ENCODE results near the gene PACSIN3. TPM values are rescaled to one million over a fixed set of nuclear protein-coding genes. Genes with fewer than 3 reads are reported as not detected.
A peak's percentile ranks its signal among the peaks of the same experiment; 100 is the strongest.

Gene PACSIN3
- total RNA-seq, 4 donors from 2014 or later: 129 to 369 (median 205) TPM

DNA sequence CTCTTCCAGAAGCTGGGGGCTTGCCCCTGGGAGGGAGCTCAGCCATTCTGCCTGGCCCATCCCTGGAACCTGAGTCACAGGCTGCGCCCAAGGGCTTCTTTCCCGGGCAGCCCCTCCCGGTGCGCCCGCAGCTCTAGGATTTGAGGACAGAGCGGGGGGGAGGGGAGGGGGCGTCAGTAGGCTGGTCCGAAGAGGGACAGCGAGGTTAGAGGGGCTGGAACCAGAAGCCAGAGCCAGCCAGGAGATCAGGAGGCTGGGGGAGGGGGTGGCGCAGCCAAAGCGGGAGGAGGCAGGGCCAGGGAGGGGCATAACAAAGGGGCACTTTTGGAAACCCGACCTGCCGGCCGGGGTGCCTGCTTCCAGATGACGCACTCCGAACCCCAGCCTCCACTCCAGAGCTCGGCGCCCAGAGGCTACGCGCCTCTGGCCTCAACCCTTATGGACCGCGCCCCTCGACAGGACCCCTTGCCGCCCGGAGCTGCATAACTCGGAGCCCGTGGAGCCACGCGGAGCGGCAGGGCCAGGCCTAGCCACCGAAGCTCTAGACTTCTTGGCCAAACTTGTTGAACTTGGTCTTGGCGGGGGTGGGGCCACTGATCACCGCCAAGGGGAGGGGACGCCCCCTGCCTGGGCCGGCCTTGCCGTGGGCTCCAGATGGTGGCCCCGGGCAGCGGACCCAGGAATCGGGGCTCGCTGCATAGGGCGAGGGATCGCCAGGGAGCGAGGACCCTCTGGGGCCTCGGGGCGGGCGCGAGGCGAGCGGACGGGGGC, 744 bp downstream of the PACSIN3 start:
- H3K4me3 ChIP-seq: peak overlapping the region; percentile 68 to 91 (median 84)
- peak overlapping the region; percentile 97 to 99 (median 98) for H3K27ac ChIP-seq
- DNase-seq (peak; percentile 73 to 87), ATAC-seq (peak; percentile 8 to 24)
- intact Hi-C loops (cut with DNase I; ENCODE audit: low total_unique reads) (loop anchor here (2.0 to 10.0 kb wide), 5 partner anchors 63 to 821 kb away; partner anchors contain the start of genes ACP2, CELF1, FNBP4 and RAPSN), in situ Hi-C loops (cut with MboI; ENCODE audit: low sequenced_read_pairs in 4 of 4) (loop anchor here in 1 of 4 donors (10.0 kb wide), 1 partner anchor 169 kb away; the partner anchor contains the start of gene MYBPC3)
- peaks cover 53 to 70% of the 10 kb centered on the region in 2 donors for H3K4me1 ChIP-seq
- no peaks in the 10 kb centered on the region for H3K27me3 ChIP-seq
- H3K9me3 ChIP-seq: no peaks in the 10 kb centered on the region
- no peaks in the 10 kb centered on the region for H3K36me3 ChIP-seq
- peak; percentile 60 to 80 for TF ChIP-seq POLR2A (IDR thresholded peaks at IDR 0.05)
- TF ChIP-seq, protein P1, sequence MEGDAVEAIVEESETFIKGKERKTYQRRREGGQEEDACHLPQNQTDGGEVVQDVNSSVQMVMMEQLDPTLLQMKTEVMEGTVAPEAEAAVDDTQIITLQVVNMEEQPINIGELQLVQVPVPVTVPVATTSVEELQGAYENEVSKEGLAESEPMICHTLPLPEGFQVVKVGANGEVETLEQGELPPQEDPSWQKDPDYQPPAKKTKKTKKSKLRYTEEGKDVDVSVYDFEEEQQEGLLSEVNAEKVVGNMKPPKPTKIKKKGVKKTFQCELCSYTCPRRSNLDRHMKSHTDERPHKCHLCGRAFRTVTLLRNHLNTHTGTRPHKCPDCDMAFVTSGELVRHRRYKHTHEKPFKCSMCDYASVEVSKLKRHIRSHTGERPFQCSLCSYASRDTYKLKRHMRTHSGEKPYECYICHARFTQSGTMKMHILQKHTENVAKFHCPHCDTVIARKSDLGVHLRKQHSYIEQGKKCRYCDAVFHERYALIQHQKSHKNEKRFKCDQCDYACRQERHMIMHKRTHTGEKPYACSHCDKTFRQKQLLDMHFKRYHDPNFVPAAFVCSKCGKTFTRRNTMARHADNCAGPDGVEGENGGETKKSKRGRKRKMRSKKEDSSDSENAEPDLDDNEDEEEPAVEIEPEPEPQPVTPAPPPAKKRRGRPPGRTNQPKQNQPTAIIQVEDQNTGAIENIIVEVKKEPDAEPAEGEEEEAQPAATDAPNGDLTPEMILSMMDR (IDR thresholded peaks at IDR 0.05 in 4 of 5, conservative IDR thresholded peaks at IDR 0.05 in 1 of 5): no peak

DNA sequence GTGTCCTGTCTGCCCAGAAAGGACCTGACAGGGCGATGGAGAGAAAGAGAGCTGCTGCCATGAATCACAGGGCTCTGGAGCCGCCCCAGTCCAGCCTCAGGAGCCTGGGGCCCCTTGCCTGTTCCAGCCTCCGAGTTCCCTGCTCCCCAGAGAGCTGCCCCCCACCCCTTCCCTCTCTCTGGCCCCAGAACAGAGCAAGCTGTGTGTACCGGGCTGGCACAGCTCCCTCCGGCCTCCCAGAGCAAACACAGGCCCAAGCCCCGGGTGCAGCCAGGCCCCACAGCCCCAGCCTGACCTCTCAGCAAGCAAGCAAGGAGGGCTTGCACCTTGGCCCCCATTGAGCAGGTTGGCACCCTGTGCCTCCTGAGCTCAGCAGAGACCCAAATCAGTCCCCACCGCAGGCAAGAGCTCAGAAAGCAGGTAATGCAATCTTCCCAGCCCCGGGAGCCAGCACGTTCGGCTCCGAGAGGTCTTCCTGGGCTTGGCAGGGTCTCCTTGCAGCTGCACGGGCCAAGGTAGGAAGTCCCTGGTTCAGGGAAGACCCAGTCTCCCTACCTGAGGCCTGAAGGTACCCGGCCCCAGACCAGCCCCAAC, 1.4 kb downstream of the PACSIN3 start:
- peak overlapping the region; percentile 97 to 99 (median 98) for H3K27ac ChIP-seq
- TF ChIP-seq, protein P1 (IDR thresholded peaks at IDR 0.05 in 4 of 5, conservative IDR thresholded peaks at IDR 0.05 in 1 of 5): no peak
- TF ChIP-seq POLR2A (IDR thresholded peaks at IDR 0.05): no peak
- H3K4me1 ChIP-seq: peaks cover 60 to 77% of the 10 kb centered on the region in 2 donors
- intact Hi-C loops (cut with DNase I; ENCODE audit: low total_unique reads) (loop anchor here (1.0 to 10.0 kb wide), 5 partner anchors 85 to 820 kb away; partner anchors contain the start of genes CELF1, FNBP4, MADD and RAPSN), in situ Hi-C loops (cut with MboI; ENCODE audit: low sequenced_read_pairs in 4 of 4) (loop anchor here in 2 of 4 donors (5.0 to 10.0 kb wide), 2 partner anchors 67 to 170 kb away; partner anchors contain the start of gene MYBPC3 (in 1 of the 2))
- no peaks in the 10 kb centered on the region for H3K27me3 ChIP-seq
- ATAC-seq: no peak
- peak overlapping the region; percentile 68 to 91 (median 84) for H3K4me3 ChIP-seq
- H3K36me3 ChIP-seq: peaks cover 0 to 5% of the 10 kb centered on the region in 2 donors
- DNase-seq: peak in 1 of 2 donors; percentile 55
- H3K9me3 ChIP-seq: no peaks in the 10 kb centered on the region

DNA sequence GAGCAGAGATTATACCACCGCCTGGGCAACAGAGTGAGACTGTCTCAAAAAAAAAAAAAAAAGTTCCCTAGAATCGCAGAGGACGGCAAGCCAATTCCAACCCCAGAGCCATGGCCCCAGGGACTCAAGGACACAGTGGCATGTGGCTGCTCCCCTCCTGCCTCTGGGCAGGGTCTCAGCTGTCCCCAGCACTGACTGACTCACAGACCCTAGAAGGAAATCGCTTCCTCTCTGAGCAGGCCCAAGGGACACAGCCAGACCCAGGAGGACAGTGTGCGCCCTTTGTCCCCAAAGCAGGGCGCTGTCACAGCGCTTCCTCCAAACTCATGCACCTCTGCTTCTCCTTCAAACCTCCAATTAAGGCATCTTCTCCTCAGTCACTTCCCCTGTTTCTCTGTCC, 2.3 kb downstream of the PACSIN3 start:
- Histone ChIP-seq H3K36me3 (peaks cover 0 to 13% of the 10 kb centered on the region in 2 donors), H3K27me3 (no peaks in the 10 kb centered on the region), H3K27ac (peak overlapping the region; percentile 97 to 99 (median 98)), H3K9me3 (no peaks in the 10 kb centered on the region), H3K4me3 (peak overlapping the region; percentile 68 to 91 (median 84)), H3K4me1 (peaks cover 59 to 81% of the 10 kb centered on the region in 2 donors)
- intact Hi-C loops (cut with DNase I; ENCODE audit: low total_unique reads) (loop anchor here (1.0 to 10.0 kb wide), 5 partner anchors 86 to 819 kb away; partner anchors contain the start of genes CELF1, FNBP4, MADD and RAPSN), in situ Hi-C loops (cut with MboI; ENCODE audit: low sequenced_read_pairs in 4 of 4) (loop anchor here in 2 of 4 donors (5.0 to 10.0 kb wide), 2 partner anchors 68 to 171 kb away; partner anchors contain the start of gene MYBPC3 (in 1 of the 2))
- TF ChIP-seq POLR2A (IDR thresholded peaks at IDR 0.05): peak; percentile 57 to 74
- TF ChIP-seq, protein P1 (IDR thresholded peaks at IDR 0.05 in 4 of 5, conservative IDR thresholded peaks at IDR 0.05 in 1 of 5): no peak
- DNase-seq (peak; percentile 57 to 85), ATAC-seq (peak; percentile 7 to 20)

DNA sequence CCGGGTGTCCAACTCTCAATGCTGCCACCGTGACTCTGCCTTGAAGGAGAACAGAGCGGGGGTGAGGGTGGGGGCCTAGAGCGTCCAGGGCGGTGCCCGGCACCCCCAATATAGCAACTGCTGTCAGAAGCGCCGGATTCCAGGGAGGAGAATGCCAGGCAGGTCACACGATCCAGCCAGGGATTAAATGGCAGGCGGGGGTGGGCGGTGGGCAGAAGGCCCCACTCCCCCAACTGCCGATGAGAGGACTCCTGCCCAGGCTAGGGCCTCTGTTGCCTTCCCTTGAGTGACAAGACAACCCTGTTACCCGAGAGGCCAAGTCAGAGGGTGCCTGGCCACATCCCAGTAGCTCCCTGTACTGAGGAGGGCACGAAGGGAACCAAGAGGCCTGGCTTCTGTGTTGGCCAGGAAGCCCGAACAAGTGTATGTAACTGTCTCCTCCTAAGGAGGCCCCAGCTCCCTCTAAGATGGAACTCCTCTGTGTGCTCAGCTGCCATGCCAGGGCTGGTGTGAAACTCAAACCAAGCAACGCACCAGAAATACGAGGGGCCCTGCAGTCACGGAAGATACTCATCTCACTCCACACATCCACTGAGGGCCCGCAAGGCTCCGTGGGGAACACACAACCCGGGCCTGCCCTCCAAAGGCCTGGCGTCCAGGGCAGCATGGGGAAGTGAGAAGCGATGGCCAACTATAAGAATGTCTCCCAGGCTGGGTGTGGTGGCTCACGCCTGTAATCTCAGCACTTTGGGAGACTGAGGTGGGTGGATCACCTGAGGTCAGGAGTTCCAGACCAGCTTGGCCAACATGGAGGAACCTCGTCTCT, 3.0 kb downstream of the PACSIN3 start:
- peak overlapping the region; percentile 44 to 80 (median 48) for H3K4me3 ChIP-seq
- H3K36me3 ChIP-seq: peaks cover 0 to 17% of the 10 kb centered on the region in 2 donors
- intact Hi-C loops (cut with DNase I; ENCODE audit: low total_unique reads): loop anchor here (10.0 kb wide), 4 partner anchors 262 to 818 kb away; partner anchors contain the start of genes CELF1, FNBP4 and RAPSN
- no peaks in the 10 kb centered on the region for H3K27me3 ChIP-seq
- peak overlapping the region; percentile 97 to 99 (median 98) for H3K27ac ChIP-seq
- DNase-seq (peak; percentile 77 to 92), ATAC-seq (peak; percentile 31 to 34)
- in situ Hi-C loops (cut with MboI; ENCODE audit: low sequenced_read_pairs in 4 of 4): loop anchor here in 2 of 4 donors (5.0 to 10.0 kb wide), 2 partner anchors 69 to 172 kb away; partner anchors contain the start of gene MYBPC3 (in 1 of the 2)
- no peaks in the 10 kb centered on the region for H3K9me3 ChIP-seq
- H3K4me1 ChIP-seq: peaks cover 59 to 83% of the 10 kb centered on the region in 2 donors
- TF ChIP-seq, protein P1 (IDR thresholded peaks at IDR 0.05 in 4 of 5, conservative IDR thresholded peaks at IDR 0.05 in 1 of 5): no peak
- TF ChIP-seq POLR2A (IDR thresholded peaks at IDR 0.05): peak; percentile 57 to 61
